DMS 273 (cell line): ENCODE data around the gene DYRK1A.
"Not testable (repeated sequence)": the region's sequence is repeated elsewhere in the genome, so short reads cannot be mapped to it uniquely, and the experiment has no call there.

Experiments used
- DNase-seq: peaks from one replicate; lab custom pipeline; 2025; ENCODE audit not compliant: unreplicated experiment; lab: John Stamatoyannopoulos, UW

Gene DYRK1A

DNA sequence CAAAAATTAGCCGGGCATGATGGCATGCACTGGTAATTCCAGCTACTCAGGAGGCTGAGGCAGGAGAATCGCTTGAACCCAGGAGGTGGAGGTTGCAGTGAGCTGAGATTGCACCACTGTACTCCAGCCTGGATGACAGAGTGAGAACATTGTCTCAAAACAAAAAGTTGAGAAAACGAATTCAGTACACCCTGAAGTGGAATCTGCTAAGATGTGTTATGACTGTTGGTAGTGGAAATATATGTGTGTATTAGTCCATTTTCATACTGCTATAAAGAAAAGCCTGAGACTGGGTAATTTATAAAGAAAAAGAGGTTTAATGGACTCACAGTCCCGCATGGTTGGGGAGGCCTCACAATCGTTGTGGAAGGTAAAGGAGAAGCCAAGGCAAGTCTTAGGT, 158.4 kb downstream of the DYRK1A start:
- DNase-seq, result not testable (repeated sequence)

- DNase-seq, result no peak
Measured at GRCh38 chr21:37525810-37526209, 159.2 kb downstream of the DYRK1A start.

DNA sequence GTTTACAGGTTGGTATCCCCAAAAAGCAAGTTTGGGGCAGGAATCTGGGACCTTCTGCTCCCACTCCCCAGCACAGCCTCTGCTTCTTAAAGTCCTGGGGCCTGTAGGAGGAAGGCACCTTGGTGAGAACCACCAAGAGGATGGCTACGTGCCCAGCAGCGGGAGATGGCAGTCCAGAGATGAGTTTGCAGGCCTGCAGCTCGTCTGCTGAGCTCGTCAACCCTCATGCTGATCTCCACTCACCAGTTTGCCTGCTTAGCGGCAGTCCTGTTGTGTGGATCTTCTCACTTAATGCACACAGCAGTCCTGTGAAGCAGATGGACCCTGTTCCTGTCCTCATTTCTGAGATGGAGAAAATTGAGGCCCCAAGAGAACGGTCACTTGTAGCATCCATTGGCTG, 160.5 kb downstream of the DYRK1A start:
- no peak for DNase-seq

- DNase-seq, result no peak
Measured at GRCh38 chr21:37527716-37528115, 161.1 kb downstream of the DYRK1A start.

DNA sequence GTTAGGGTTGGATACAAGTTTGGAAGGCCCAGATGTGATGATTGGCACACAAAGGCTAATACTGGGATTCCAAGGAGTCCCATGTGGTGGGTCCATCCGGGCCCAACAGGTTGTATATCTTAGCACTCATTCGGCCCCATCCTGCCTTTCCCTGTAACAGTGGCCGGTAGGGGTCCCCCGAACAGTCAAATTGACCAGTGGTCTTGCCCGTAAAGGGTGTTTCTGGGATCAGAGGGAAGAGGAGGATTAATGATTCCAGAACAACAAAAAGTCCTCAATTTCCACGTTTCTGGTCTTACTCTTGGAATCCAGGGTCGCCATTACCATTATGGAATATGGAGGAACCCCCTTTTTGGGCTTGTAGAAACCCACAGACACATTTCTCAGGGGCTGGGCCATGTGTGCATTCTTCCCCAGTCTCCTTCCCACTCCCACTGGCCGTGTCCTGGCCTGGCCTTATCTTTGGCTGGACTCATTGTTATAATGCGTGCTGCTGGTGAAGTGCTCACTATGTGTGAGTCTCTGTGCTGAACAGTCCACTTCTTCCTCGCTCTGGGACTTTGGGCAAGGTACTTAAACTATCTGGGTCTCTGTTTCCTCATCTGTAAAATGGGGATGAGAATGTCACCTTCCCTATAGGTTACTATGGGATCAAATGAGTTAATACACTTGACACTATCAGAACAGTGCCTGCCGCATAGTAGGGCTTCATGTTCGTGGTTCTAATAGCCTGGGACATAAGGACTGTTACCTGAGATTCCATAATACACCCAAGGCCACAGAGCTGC, 161.8 kb downstream of the DYRK1A start:
- DNase-seq, result no peak

DNA sequence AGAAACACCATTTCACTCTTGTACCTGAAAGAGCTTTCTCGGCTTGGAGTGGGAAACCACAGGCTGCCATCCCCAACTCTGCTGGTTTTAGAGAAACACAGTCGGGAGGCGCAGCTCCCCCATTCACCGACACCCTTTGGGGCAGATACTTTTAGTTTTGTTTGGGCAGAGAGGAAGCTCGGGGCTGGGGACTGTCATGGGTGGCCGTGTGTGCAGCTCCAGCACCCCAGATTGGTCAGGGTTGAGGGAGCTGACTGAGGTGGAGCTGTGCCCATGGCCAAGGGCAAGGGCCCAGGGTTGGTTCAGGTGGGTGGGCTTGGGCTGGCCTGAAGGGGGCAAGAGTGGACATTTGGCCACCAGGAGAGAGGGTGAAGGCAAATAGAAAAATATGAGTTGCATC, 163.1 kb downstream of the DYRK1A start:
- no peak for DNase-seq

DNA sequence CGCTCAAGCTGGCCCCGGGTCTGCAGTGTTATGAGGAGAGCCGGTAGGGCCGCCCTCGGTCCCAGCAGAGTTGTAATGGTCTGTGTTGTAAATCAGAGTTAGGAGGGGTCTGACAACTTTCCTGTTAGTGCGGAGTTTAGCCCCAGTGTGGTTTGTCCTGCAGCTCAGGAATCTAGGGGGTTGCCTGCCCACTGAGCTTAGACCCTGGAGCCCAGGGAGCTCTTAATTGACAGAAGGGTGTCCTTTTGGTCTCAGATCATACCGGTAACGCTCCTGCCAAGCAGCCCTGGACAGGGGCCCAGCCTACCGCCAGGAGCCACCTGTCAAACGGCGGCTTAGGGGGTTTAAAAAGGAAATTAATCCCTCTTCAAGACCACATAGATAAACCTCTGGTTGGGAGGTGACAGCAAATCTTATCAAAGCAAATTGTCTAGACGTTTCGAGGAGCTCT, 164.4 kb downstream of the DYRK1A start:
- peak; percentile 42 for DNase-seq

- DNase-seq, result no peak
Measured at GRCh38 chr21:37531431-37531932, 164.9 kb downstream of the DYRK1A start.

DNA sequence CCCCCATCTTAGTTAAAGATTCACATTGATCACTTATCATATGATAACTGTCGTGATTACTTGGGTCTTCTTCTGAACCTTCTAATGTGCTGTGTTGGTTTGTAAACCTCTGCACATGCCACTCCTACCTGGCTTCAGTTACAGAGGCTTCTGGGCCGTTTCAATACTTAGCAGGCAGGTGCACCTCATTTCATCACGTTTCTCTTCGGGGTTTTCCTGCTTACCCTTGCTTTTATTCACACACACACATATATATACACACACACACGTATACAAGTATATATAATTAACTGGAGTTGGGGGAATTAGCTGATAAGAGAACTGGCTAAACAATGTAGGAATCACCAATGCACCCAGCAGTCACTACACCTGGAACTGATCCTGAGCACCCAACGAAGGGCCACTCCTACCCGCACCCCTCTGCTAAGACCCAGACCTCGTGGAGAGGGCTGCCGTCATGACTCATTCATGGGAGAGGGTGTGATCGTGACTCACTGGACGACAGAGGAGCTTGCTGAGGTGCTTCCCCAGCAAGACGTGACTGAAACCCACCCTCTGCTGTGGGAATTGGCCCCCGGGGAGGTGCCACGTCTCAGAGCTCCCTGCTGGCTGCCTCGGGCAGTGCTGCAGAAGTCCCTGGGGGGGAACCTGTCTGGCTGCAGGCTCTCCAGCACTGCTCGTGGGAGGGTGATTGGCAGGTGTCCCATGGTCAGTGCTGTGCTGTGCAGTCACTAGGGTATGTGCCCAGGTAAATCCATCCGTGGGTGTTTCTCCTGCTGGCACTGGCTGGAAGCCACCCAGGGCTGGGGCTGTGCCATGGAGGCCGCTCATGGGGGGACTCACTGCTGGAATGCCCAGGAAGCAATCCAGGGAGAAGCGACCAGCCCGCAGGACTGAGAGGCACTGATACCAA, 166.6 kb downstream of the DYRK1A start:
- peak; percentile 21 for DNase-seq

DNA sequence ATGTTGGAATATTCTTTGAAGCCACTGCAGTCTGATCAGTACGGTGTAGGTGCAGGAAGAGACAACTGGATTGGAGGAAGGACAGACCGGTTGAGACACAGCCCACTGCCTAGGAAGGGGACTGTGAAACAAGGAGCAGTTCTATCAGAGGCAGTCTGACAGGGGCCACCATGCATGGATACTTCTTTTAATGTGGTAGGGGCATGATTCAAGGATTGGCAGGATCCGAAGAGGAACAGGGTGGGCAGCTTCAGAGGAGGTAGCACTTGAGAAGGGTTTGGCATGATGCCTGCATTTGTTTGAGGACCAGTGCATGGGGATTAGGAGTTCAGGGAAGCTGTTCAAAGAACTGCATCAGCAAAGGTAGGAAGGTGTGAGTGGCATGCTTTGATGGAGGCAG, 167.9 kb downstream of the DYRK1A start:
- no peak for DNase-seq

DNA sequence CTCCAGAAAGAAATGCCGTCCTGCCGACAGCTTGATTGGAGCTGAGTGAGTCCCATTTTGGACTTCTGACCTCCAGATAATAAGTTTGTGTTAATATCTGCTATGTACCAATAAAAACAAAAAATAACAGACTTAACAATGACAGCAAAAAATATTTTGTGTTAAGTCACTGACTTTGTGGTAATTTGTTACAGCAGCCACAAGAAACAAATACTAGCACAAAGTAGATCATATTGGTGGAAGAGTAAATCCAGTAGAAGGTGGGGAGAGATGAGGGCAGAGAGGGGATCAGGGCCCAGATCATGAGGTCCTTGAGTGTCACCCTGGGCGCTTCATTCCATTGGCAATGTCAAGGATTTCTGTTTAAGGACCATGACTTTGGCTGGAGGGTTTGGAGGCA, 168.6 kb downstream of the DYRK1A start:
- no peak for DNase-seq

DNA sequence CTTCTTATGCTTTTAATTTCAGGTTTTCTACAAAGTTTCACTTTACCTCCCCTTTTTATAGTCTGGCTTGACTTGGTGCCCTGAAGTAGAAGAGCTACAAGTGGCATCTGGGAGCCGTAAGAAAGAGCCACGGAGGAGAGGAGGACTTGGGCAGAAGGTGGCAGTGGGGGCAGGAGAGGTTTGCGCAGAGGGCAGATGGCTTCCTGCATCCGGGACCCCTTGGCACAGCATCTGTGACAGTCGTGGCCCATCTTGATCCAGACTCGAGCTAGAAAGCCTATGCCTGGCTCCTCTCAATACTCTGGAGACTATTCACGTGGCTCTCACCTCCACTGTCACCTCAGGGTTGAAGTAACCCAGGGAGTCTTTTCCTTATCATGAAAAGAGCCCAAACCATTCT, 169.1 kb downstream of the DYRK1A start:
- no peak for DNase-seq

- no peak for DNase-seq
Measured at GRCh38 chr21:37536616-37537278, 170.2 kb downstream of the DYRK1A start.

GRCh38 chr21:37537391-37537996, 170.9 kb downstream of the DYRK1A start:
- no peak for DNase-seq

DNA sequence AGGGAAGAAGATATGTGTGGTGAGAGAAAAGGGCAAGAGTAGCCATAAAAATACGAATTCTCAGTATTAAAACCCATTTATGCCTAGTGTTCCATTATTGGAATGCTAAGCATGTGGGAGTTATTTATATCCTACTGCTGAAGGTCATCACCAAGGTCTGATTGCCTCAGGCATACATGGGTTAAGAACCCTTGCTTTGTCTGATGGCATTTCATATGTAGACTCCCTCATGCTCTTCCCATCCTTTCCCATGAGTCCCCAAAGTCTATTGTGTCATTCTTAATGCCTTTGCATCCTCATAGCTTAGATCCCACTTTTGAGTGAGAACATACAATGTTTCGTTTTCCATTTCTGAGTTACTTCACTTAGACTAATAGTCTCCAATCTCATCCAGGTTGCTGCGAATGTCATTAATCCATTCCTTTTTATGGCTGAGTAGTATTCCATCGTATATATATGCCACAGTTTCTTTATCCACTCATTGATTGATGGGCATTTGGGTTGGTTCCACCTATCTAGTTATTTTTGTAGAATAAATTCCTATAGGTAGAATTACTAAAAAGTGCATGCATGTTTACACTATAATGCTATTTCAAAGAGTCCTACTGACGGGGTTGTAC, 172.5 kb downstream of the DYRK1A start:
- no peak for DNase-seq

DNA sequence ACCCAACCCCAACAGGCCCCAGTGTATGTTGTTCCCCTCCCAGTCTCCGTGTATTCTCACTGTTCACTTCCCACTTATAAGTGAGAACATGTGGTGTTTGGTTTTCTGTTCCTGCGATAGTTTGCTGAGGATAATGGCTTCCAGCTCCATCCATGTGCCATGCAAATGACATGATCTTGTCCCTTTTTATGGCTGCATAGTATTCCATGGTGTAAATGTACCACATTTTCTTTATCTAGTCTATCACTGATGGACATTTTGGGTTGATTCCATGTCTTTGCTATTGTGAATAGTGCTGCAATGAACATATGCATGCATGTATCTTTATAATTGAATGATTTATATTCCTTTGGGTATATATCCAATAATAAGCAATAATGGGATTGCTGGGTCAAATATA, 174.6 kb downstream of the DYRK1A start:
- DNase-seq, result not testable (repeated sequence)

GRCh38 chr21:37542512-37542911, 175.9 kb downstream of the DYRK1A start:
- no peak for DNase-seq

- no peak for DNase-seq
Measured at GRCh38 chr21:37546299-37546908, 179.8 kb downstream of the DYRK1A start.

GRCh38 chr21:37546949-37547614, 180.5 kb downstream of the DYRK1A start:
- DNase-seq, result no peak
